ENCODE data around the gene SETD4. TPM values are rescaled to one million over a fixed set of nuclear protein-coding genes. Genes with fewer than 3 reads are reported as not detected.

Gene SETD4
- total and polyA plus RNA-seq, 2 of the 13 experiments (the other 11 are each of a cell fraction or from before 2014, with no cell fraction given) = 7.1 to 14.4 TPM

GRCh38 chr21:36097427-36098181 is 37.3 kb upstream of the SETD4 start:
- ChIA-PET CTCF (ENCODE audit: low intra/inter-chr PET ratio, low total read pairs) (no interaction called here), POLR2A (no interaction called here)
- FAIRE-seq (no peak), DNase-seq (ENCODE audit: low spot score) (no peak), ATAC-seq (no peak)
- intact Hi-C loops (cut with micrococcal nuclease; ENCODE audit: unreplicated experiment) (no loop called here), in situ Hi-C loops (cut with HindIII; ENCODE audit: extremely low pct_ligation_motif_present, low pct_unique_long_range_greater_than_20kb) (no loop called here)
- Histone ChIP-seq H3K27me3 (ENCODE audit: control insufficient read depth in 1 of 2, insufficient read depth in 2 of 2, low read length in 2 of 2) (peaks cover 0 to 10% of the 10 kb centered on the region in 2 experiments; a peak in 2 of 5 replicates), H2AFZ (ENCODE audit: low read length) (no peak overlapping the region), H3K79me2 (ENCODE audit: insufficient read depth, low read length) (no peaks in the 10 kb centered on the region), H3K9me3 (ENCODE audit: low read length) (no peaks in the 10 kb centered on the region), H3K9ac (ENCODE audit: insufficient read depth, low read depth, low read length) (no peak overlapping the region), H3K4me3 (replicated peaks in 1 of 3; ENCODE audit: insufficient read depth in 1 of 3, low read depth in 2 of 3, low read length in 3 of 3) (no peak overlapping the region), H3K4me1 (ENCODE audit: insufficient read depth, low read length) (no peaks in the 10 kb centered on the region), H3K36me3 (replicated peaks in 1 of 2; ENCODE audit: control insufficient read depth in 1 of 2, insufficient read depth in 2 of 2, low read length in 2 of 2) (no peaks in the 10 kb centered on the region), H3K27ac (ENCODE audit: extremely low read length, insufficient read depth, low read length) (no peak overlapping the region), H3K4me2 (ENCODE audit: low read depth, low read length) (no peak overlapping the region), H4K20me1 (ENCODE audit: insufficient read depth, low read length) (no peaks in the 10 kb centered on the region)
- no TSS peak for BruUV-seq (replicated peaks)
- 57% methylated on average over 8 of the region's 8 CpGs for WGBS (ENCODE audit: low lambda C conversion rate)
- TF ChIP-seq SAFB2 (CRISPR knock-in tag; IDR thresholded peaks at IDR 0.05; ENCODE audit: borderline replicate concordance, low read depth) (no peak), TFAP4 (IDR thresholded peaks at IDR 0.05; ENCODE audit: borderline replicate concordance, low read depth) (no peak), ZNF512B (CRISPR knock-in tag; IDR thresholded peaks at IDR 0.05; ENCODE audit: borderline replicate concordance) (no peak), GATA4 (IDR thresholded peaks at IDR 0.05; ENCODE audit: borderline replicate concordance, low read depth) (no peak), ZNF790 (CRISPR knock-in tag; IDR thresholded peaks at IDR 0.05; ENCODE audit: borderline replicate concordance) (no peak), TEAD2 (CRISPR knock-in tag; IDR thresholded peaks at IDR 0.05) (no peak), PCBP1 (IDR thresholded peaks at IDR 0.05; ENCODE audit: borderline replicate concordance, low read depth, low read length) (no peak), HNF1A (IDR thresholded peaks at IDR 0.05; ENCODE audit: low read depth) (no peak), HNF1A (CRISPR knock-in tag; IDR thresholded peaks at IDR 0.05; ENCODE audit: borderline replicate concordance) (no peak), HMG20A (CRISPR knock-in tag; IDR thresholded peaks at IDR 0.05; ENCODE audit: borderline replicate concordance) (no peak), FLYWCH1 (CRISPR knock-in tag; IDR thresholded peaks at IDR 0.05) (no peak), LBX2 (CRISPR knock-in tag; IDR thresholded peaks at IDR 0.05; ENCODE audit: borderline replicate concordance) (no peak)

Data from HepG2 (cell line).